ENCODE data around the gene MYO7A. TPM values are rescaled to one million over a fixed set of nuclear protein-coding genes. Genes with fewer than 3 reads are reported as not detected.
"Not testable (repeated sequence)": the region's sequence is repeated elsewhere in the genome, so short reads cannot be mapped to it uniquely, and the experiment has no call there.

Gene MYO7A
- total RNA-seq, 2 experiments from 2014 or later = 0.61 to 0.63 TPM

DNA sequence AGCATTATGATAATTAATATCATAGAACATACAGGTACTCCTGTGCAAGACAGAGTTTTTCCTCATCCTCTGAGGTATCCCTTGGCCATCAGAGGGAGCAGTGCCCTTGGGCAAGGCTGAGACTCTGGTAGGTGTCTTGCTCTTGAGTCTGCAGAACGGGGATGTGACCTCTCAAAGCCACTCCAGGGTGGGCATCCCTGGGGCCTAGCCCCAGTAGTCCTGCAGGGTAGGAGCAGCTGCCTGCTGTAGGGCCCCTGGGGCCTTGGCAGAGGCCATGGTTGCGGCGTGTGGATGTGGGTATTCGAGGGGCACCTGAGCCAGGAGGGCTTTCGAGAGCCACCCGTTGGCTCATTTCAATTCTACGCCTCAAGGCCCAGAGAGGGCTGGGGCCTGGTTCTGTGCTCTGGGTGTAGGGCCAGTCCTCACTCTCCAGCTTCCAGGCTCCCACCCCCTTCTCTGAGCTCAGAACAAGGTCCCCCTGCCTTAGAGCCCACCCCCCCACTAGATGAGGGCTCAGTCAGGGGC, 33.1 kb upstream of the MYO7A start:
- intact Hi-C loops (cut with DNase I, micrococcal nuclease) = loop anchor here in 1 of 2 experiments (5.0 kb wide), 1 partner anchor 363 kb away; no protein-coding TSS in a partner anchor
- no peaks in the 10 kb centered on the region for H3K9me3 Mint-ChIP-seq
- Histone ChIP-seq H3K4me3 (ENCODE audit: low read length) (no peak overlapping the region), H3K9me3 (ENCODE audit: control insufficient read depth in 1 of 2, insufficient read depth in 1 of 2, low read length in 2 of 2) (no peaks in the 10 kb centered on the region), H3K27ac (ENCODE audit: low read depth in 1 of 2, low read length in 2 of 2) (no peak overlapping the region), H3K4me1 (ENCODE audit: insufficient read depth, low read length) (peaks cover 7% of the 10 kb centered on the region), H3K27me3 (ENCODE audit: control insufficient read depth in 1 of 2, insufficient read depth in 2 of 2, low read length in 2 of 2) (no peaks in the 10 kb centered on the region), H3K36me3 (ENCODE audit: insufficient read depth, low read length) (no peaks in the 10 kb centered on the region)
- ChIA-PET POLR2A (no interaction called here), CTCF (no interaction called here)
- H3K36me3 Mint-ChIP-seq (ENCODE audit: low read depth) = no peaks in the 10 kb centered on the region
- peaks cover 5% of the 10 kb centered on the region for H3K4me1 Mint-ChIP-seq (ENCODE audit: low read depth)
- ATAC-seq (ENCODE audit: poor library complexity) (no peak), DNase-seq (no peak)
- H3K4me3 Mint-ChIP-seq = no peak overlapping the region
- H3K27ac Mint-ChIP-seq = no peak overlapping the region
- no peaks in the 10 kb centered on the region for H3K27me3 Mint-ChIP-seq
- TF ChIP-seq, protein P1, sequence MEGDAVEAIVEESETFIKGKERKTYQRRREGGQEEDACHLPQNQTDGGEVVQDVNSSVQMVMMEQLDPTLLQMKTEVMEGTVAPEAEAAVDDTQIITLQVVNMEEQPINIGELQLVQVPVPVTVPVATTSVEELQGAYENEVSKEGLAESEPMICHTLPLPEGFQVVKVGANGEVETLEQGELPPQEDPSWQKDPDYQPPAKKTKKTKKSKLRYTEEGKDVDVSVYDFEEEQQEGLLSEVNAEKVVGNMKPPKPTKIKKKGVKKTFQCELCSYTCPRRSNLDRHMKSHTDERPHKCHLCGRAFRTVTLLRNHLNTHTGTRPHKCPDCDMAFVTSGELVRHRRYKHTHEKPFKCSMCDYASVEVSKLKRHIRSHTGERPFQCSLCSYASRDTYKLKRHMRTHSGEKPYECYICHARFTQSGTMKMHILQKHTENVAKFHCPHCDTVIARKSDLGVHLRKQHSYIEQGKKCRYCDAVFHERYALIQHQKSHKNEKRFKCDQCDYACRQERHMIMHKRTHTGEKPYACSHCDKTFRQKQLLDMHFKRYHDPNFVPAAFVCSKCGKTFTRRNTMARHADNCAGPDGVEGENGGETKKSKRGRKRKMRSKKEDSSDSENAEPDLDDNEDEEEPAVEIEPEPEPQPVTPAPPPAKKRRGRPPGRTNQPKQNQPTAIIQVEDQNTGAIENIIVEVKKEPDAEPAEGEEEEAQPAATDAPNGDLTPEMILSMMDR (IDR thresholded peaks at IDR 0.05) = no peak

DNA sequence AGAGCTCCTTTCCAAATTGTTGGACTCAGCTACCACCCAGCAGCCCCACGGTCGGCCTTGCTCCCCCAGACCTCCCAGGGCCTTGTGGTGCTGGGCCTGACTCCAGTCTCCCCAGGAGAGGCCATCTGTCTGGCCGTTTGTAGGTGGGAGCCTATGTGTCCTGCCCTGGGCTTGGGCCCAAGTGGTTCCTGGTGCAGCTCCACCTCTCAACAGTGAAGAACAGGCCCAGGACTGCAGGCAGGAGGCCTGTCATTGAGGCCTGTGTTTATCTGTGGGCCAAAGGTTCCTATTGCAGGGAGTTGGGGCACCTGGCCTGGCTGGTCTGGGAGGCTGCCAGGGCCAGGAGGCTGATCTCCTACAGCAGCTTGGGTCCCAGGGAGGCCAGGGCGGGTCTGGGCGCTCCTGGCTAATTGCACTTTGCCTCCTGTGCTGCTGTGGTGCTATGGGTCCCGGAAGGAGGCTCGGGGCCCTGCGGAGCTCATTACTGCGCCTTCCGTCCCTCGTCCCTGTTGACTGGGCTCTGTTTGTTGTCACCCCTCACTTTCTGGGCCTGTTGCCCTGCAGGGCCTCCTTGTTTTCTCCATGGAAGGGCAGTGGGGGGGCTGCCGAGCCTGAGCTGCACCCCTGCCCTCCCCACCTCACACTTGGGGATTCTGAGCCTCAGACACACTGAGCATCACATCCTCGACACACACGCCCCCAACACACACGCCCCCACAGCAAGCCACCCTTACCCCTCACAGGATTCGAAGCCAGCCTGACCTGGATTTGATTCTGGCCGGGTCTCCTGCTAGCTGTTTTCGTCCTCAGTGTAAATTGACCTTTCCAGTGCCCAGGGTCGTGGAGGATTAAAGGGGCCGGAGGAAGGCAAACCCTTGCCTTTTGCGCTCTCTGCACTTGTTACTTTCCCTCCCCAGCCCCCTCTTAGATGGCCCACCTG, 32.2 kb upstream of the MYO7A start:
- no peak overlapping the region for H3K27ac ChIP-seq (ENCODE audit: low read depth in 1 of 2, low read length in 2 of 2)
- no peaks in the 10 kb centered on the region for H3K9me3 ChIP-seq (ENCODE audit: control insufficient read depth in 1 of 2, insufficient read depth in 1 of 2, low read length in 2 of 2)
- no peaks in the 10 kb centered on the region for H3K27me3 ChIP-seq (ENCODE audit: control insufficient read depth in 1 of 2, insufficient read depth in 2 of 2, low read length in 2 of 2)
- ATAC-seq (ENCODE audit: poor library complexity) (no peak), DNase-seq (no peak)
- TF ChIP-seq, protein P1 (IDR thresholded peaks at IDR 0.05) = no peak
- peaks cover 5% of the 10 kb centered on the region for H3K4me1 ChIP-seq (ENCODE audit: insufficient read depth, low read length)
- POLR2A ChIA-PET = no interaction called here
- peaks cover 5% of the 10 kb centered on the region for H3K4me1 Mint-ChIP-seq (ENCODE audit: low read depth)
- H3K36me3 ChIP-seq (ENCODE audit: insufficient read depth, low read length) = no peaks in the 10 kb centered on the region
- H3K9me3 Mint-ChIP-seq = no peaks in the 10 kb centered on the region
- H3K4me3 Mint-ChIP-seq = no peak overlapping the region
- intact Hi-C loops (cut with DNase I, micrococcal nuclease) = no loop called here
- H3K36me3 Mint-ChIP-seq (ENCODE audit: low read depth) = no peaks in the 10 kb centered on the region
- H3K27ac Mint-ChIP-seq = no peak overlapping the region
- CTCF ChIA-PET = no interaction called here
- H3K4me3 ChIP-seq (ENCODE audit: low read length) = no peak overlapping the region
- H3K27me3 Mint-ChIP-seq = no peaks in the 10 kb centered on the region

DNA sequence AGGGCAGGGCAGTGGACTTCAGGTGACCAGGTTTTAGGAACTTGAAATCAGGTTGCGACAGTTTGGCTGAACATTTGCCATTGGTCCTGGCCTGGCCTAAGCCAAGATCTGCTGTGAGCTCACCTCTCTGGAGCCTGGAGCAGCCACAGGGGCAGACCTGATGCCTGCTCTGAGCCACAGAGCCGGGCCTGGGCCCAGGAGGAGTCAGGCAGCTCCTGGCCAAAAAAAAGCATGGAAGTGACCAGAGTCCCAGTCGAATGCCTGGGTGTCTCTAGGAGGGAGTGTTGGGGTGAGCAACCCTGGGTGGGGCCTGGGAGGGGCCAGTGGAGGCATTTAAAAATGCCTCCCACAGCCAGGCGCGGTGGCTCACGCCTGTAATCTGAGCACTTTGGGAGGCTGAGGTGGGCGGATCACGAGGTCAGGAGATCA, 31.4 kb upstream of the MYO7A start:
- Mint-ChIP-seq H3K4me1 (ENCODE audit: low read depth) (no peaks in the 10 kb centered on the region), H3K27me3 (no peaks in the 10 kb centered on the region), H3K4me3 (no peak overlapping the region), H3K36me3 (ENCODE audit: low read depth) (no peaks in the 10 kb centered on the region), H3K9me3 (no peaks in the 10 kb centered on the region), H3K27ac (no peak overlapping the region)
- Histone ChIP-seq H3K27ac (ENCODE audit: low read depth in 1 of 2, low read length in 2 of 2) (no peak overlapping the region), H3K4me3 (ENCODE audit: low read length) (no peak overlapping the region), H3K9me3 (ENCODE audit: control insufficient read depth in 1 of 2, insufficient read depth in 1 of 2, low read length in 2 of 2) (no peaks in the 10 kb centered on the region), H3K4me1 (ENCODE audit: insufficient read depth, low read length) (no peaks in the 10 kb centered on the region), H3K27me3 (ENCODE audit: control insufficient read depth in 1 of 2, insufficient read depth in 2 of 2, low read length in 2 of 2) (no peaks in the 10 kb centered on the region), H3K36me3 (ENCODE audit: insufficient read depth, low read length) (no peaks in the 10 kb centered on the region)
- intact Hi-C loops (cut with DNase I, micrococcal nuclease) = no loop called here
- no peak for DNase-seq
- no peak for ATAC-seq (ENCODE audit: poor library complexity)
- POLR2A ChIA-PET = no interaction called here
- CTCF ChIA-PET = no interaction called here
- TF ChIP-seq, protein P1 (IDR thresholded peaks at IDR 0.05) = no peak

DNA sequence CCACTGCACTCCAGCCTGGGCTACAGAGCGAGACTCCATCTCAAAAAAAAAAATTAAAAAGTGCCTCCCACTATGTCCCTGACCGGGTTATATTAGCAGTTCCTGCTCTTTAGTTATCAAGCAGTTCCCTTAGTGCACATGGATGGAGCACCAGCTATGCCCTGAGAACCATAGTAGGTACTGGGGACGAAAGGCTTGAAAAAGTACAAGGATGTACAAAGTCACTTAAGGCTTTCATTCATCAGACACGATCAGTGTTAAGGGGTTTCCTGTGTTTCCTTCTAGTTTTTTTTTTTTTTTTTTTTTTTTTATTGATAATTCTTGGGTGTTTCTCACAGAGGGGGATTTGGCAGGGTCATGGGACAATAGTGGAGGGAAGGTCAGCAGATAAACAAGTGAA, 30.9 kb upstream of the MYO7A start:
- CTCF ChIA-PET, POLR2A ChIA-PET: not testable (repeated sequence)

More for the DNA sequence above, 30.9 kb upstream of the MYO7A start:
- H3K4me1 Mint-ChIP-seq (ENCODE audit: low read depth); H3K36me3 Mint-ChIP-seq (ENCODE audit: low read depth); H3K27me3 ChIP-seq (ENCODE audit: control insufficient read depth in 1 of 2, insufficient read depth in 2 of 2, low read length in 2 of 2); H3K4me3 Mint-ChIP-seq; H3K4me1 ChIP-seq (ENCODE audit: insufficient read depth, low read length); DNase-seq; H3K27ac Mint-ChIP-seq; H3K27me3 Mint-ChIP-seq; H3K9me3 Mint-ChIP-seq; H3K27ac ChIP-seq (ENCODE audit: low read depth in 1 of 2, low read length in 2 of 2); H3K4me3 ChIP-seq (ENCODE audit: low read length); intact Hi-C loops (cut with DNase I, micrococcal nuclease); ATAC-seq (ENCODE audit: poor library complexity); H3K36me3 ChIP-seq (ENCODE audit: insufficient read depth, low read length); H3K9me3 ChIP-seq (ENCODE audit: control insufficient read depth in 1 of 2, insufficient read depth in 1 of 2, low read length in 2 of 2): not testable (repeated sequence)

Data from CD4-positive, alpha-beta T cell (primary cell).